Mesangial cell (primary cell): ENCODE data around the gene FBXW10B. TPM values are rescaled to one million over a fixed set of nuclear protein-coding genes. Genes with fewer than 3 reads are reported as not detected.

Experiments used
- total RNA-seq: library from RNA; depleted of rRNA; stranded (reverse); fragments of >200 nt; gene quantifications from 2 replicates; pipeline ENCODE4 v1.2.3, GENCODE V29; 2015

The FBXW10B gene
- not detected in 2 replicates for total RNA-seq

GRCh38 chr17:15619331-15620058 is at the start of gene FBXW10B:
Gene FBXW10B, minus strand, starts transcription at chr17:15619704. Its CDS starts 192 bp downstream, at chr17:15619512.

Other genes starting within 250 kb of the FBXW10B start
- 1.6 TPM in 1 of 2 replicates, not detected in the other for gene CDRT4, start 152.1 kb downstream of the FBXW10B start, total RNA-seq
- gene TVP23C, start 56.2 kb downstream of the FBXW10B start, total RNA-seq = 2.6 and 7.4 TPM in 2 replicates
- gene TRIM16, start 64.6 kb upstream of the FBXW10B start, total RNA-seq = 27.9 and 32.1 TPM in 2 replicates
- gene ZNF286A, start 80.0 kb upstream of the FBXW10B start, total RNA-seq = 29.2 and 29.3 TPM in 2 replicates
- gene TBC1D26, start 112.6 kb upstream of the FBXW10B start, total RNA-seq = under 0.01 TPM in 1 of 2 replicates, not detected in the other